GM23338 (cell line): ENCODE measurements around the gene POLE4. TPM values are rescaled to one million over a fixed set of nuclear protein-coding genes. Genes with fewer than 3 reads are reported as not detected.

ENCODE experiments used
- ATAC-seq: fragments of 200-7000 bp; cut with Tn5 transposase; 3 replicates; pipeline ENCODE4 v1.9.1; 2020
- DNase-seq: peaks from one replicate; pipeline ENCODE4 v3.0.0-alpha.2; 2015; ENCODE audit warnings: low spot score
- H2AFZ ChIP-seq: fragments of 200-600 bp; sonication (generic); 2 replicates; pipeline ENCODE4 v1.8.0; 2016; ENCODE audit warnings: antibody characterized with exemption, mild to moderate bottlenecking, moderate library complexity
- H3F3A ChIP-seq: fragments of 200-600 bp; sonication (generic); replicated peaks from 2 replicates; pipeline ENCODE4 v1.8.0; 2017; ENCODE audit warnings: antibody characterized with exemption, mixed run types, low read depth
- H3K27ac ChIP-seq: fragments of 200-600 bp; sonication (generic); 2 replicates; pipeline ENCODE4 v1.6.1; 2016; ENCODE audit warnings: low read depth
- H3K27me3 ChIP-seq: fragments of 200-600 bp; sonication (generic); 2 replicates; pipeline ENCODE4 v1.8.0; 2016; ENCODE audit warnings: mild to moderate bottlenecking, mixed run types, moderate library complexity; ENCODE audit not compliant: insufficient read depth
- H3K36me3 ChIP-seq: fragments of 200-600 bp; sonication (generic); 2 replicates; pipeline ENCODE4 v1.8.0; 2016; ENCODE audit warnings: mild to moderate bottlenecking; ENCODE audit not compliant: insufficient read depth
- H3K4me1 ChIP-seq: fragments of 200-600 bp; sonication (generic); 2 replicates; pipeline ENCODE4 v1.8.0; 2016; ENCODE audit warnings: mild to moderate bottlenecking, moderate library complexity; ENCODE audit not compliant: insufficient read depth
- H3K4me2 ChIP-seq: fragments of 200-600 bp; sonication (generic); 2 replicates; pipeline ENCODE4 v1.7.1; 2017; ENCODE audit warnings: mixed run types
- H3K4me3 ChIP-seq: fragments of 200-600 bp; sonication (generic); 2 replicates; pipeline ENCODE4 v1.6.1; 2016; ENCODE audit warnings: mixed run types
- H3K79me2 ChIP-seq: fragments of 200-600 bp; sonication (generic); replicated peaks from 2 replicates; pipeline ENCODE4 v1.8.0; 2017; ENCODE audit warnings: mild to moderate bottlenecking; ENCODE audit not compliant: insufficient read depth
- H3K9me2 ChIP-seq: fragments of 200-600 bp; sonication (generic); 2 replicates; pipeline ENCODE4 v1.8.0; 2017; ENCODE audit not compliant: insufficient read depth
- H4K20me1 ChIP-seq: fragments of 200-600 bp; sonication (generic); replicated peaks from 2 replicates; pipeline ENCODE4 v1.8.0; 2017; ENCODE audit warnings: mild to moderate bottlenecking; ENCODE audit not compliant: insufficient read depth
- H3K27ac Mint-ChIP-seq: 2 replicates; pipeline ENCODE4 v1.8.0; 2020; ENCODE audit warnings: inconsistent platforms, mild to moderate bottlenecking, moderate library complexity, mixed read lengths
- H3K27me3 Mint-ChIP-seq: 3 replicates; pipeline ENCODE4 v1.8.0; 2022; ENCODE audit warnings: low read depth, mild to moderate bottlenecking, moderate library complexity, mixed read lengths, inconsistent platforms; ENCODE audit not compliant: insufficient read depth, poor library complexity
- H3K36me3 Mint-ChIP-seq: 3 replicates; pipeline ENCODE4 v1.8.0; 2021; ENCODE audit warnings: low read depth, mild to moderate bottlenecking, inconsistent platforms, moderate library complexity, mixed read lengths
- H3K4me1 Mint-ChIP-seq: 3 replicates; pipeline ENCODE4 v1.8.0; 2020; ENCODE audit warnings: mild to moderate bottlenecking, inconsistent platforms, mixed read lengths
- H3K4me3 Mint-ChIP-seq: 3 replicates; pipeline ENCODE4 v1.8.0; 2021; ENCODE audit warnings: moderate library complexity, mild to moderate bottlenecking, inconsistent platforms, mixed read lengths
- H3K9me3 Mint-ChIP-seq: 3 replicates; pipeline ENCODE4 v1.8.0; 2020; ENCODE audit warnings: moderate library complexity, mild to moderate bottlenecking, inconsistent platforms, mixed read lengths
- CREB1 ChIP-seq: fragments of 250-450 bp; sonication (Bioruptor Pico); IDR thresholded peaks from 2 replicates; pipeline ENCODE4 v1.5.0; 2020; ENCODE audit warnings: low read depth, mild to moderate bottlenecking, moderate library complexity
- CTCF ChIP-seq, 2 experiments: fragments of 200-600 bp in 1 of 2; sonication (generic) in 1 of 2; conservative IDR thresholded peaks; 2 replicates each; pipeline versions ENCODE4 v1.5.1 to v1.6.1; 2016 to 2017; ENCODE audit warnings: antibody characterized with exemption in 2 of 2, low read depth in 2 of 2, mild to moderate bottlenecking in 2 of 2, moderate library complexity in 1 of 2
- ETS1 ChIP-seq: IDR thresholded peaks from 2 replicates; pipeline ENCODE4 v1.6.1; 2016; ENCODE audit warnings: antibody characterized with exemption
- EZH2 ChIP-seq: fragments of 200-600 bp; sonication (generic); IDR thresholded peaks from one replicate; pipeline ENCODE4 v1.8.0; 2017; ENCODE audit warnings: antibody characterized with exemption, mild to moderate bottlenecking, low read depth; ENCODE audit not compliant: unreplicated experiment
- EZH2phosphoT487 ChIP-seq: fragments of 200-600 bp; sonication (generic); IDR thresholded peaks from one replicate; pipeline ENCODE4 v1.8.1; 2018; ENCODE audit warnings: antibody characterized with exemption; ENCODE audit not compliant: unreplicated experiment
- JUNB ChIP-seq: IDR thresholded peaks from one replicate; pipeline ENCODE4 v1.6.1; 2016; ENCODE audit warnings: antibody characterized with exemption; ENCODE audit not compliant: unreplicated experiment
- NANOG ChIP-seq: IDR thresholded peaks from 2 replicates; pipeline ENCODE4 v1.6.1; 2016; ENCODE audit warnings: antibody characterized with exemption, borderline replicate concordance
- POLR2AphosphoS5 ChIP-seq: IDR thresholded peaks from 2 replicates; pipeline ENCODE4 v1.6.1; 2016; ENCODE audit warnings: antibody characterized with exemption, low read depth
- REST ChIP-seq: IDR thresholded peaks from one replicate; pipeline ENCODE4 v1.6.1; 2018; ENCODE audit warnings: antibody characterized with exemption; ENCODE audit not compliant: unreplicated experiment
- STAT1 ChIP-seq: IDR thresholded peaks from one replicate; pipeline ENCODE4 v1.6.1; 2016; ENCODE audit warnings: antibody characterized with exemption; ENCODE audit not compliant: unreplicated experiment
- ZNF114 ChIP-seq: fragments of 250-450 bp; sonication (Bioruptor Pico); IDR thresholded peaks from 2 replicates; pipeline ENCODE4 v1.5.0; 2020; ENCODE audit warnings: mild to moderate bottlenecking, moderate library complexity
- ZNF331 ChIP-seq: fragments of 250-450 bp; sonication (Bioruptor Pico); IDR thresholded peaks from 2 replicates; pipeline ENCODE4 v1.5.0; 2020; ENCODE audit warnings: low read depth, mild to moderate bottlenecking, moderate library complexity
- ZNF462 ChIP-seq: fragments of 250-450 bp; sonication (Bioruptor Pico); IDR thresholded peaks from 2 replicates; pipeline ENCODE4 v1.5.0; 2020; ENCODE audit warnings: mild to moderate bottlenecking, moderate library complexity
- polyA plus RNA-seq: library from polyadenylated mRNA; unstranded; fragments of >200 nt; fragmentation: Nextera tagmentation; extraction: Ambion mirVana; gene quantifications from 2 replicates; pipeline ENCODE4 v1.2.1, GENCODE V29; 2016
- total RNA-seq: library from RNA; depleted of rRNA; stranded (reverse); fragments of >200 nt; shearing (Covaris generic); gene quantifications from 2 replicates; pipeline ENCODE4 v1.2.3, GENCODE V29; 2014

POLE4 gene
- total and polyA plus RNA-seq, 2 experiments from 2014 or later, result 24.4 to 105 TPM

GRCh38 chr2:74944987-74945787 is 13.3 kb upstream of the POLE4 start:
- Mint-ChIP-seq H3K9me3 (peaks cover 9% of the 10 kb centered on the region), H3K27me3 (no peaks in the 10 kb centered on the region), H3K4me1 (peaks cover 7% of the 10 kb centered on the region), H3K27ac (no peak overlapping the region), H3K36me3 (peaks cover 18% of the 10 kb centered on the region), H3K4me3 (no peak overlapping the region)
- Histone ChIP-seq H3K27me3 (no peaks in the 10 kb centered on the region), H3K4me2 (no peak overlapping the region), H3K4me3 (no peak overlapping the region), H2AFZ (no peak overlapping the region), H3K36me3 (no peaks in the 10 kb centered on the region), H3K4me1 (no peaks in the 10 kb centered on the region), H3K9me2 (0 out of 2 replicates have a peak, but pooled peaks cover 6% of the 10 kb centered on the region), H3K27ac (no peak overlapping the region), H3F3A (no peaks in the 10 kb centered on the region), H4K20me1 (no peaks in the 10 kb centered on the region), H3K79me2 (peaks cover 9% of the 10 kb centered on the region)
- ATAC-seq (no peak), DNase-seq (no peak)
- no peak for TF ChIP-seq POLR2AphosphoS5
- TF ChIP-seq ETS1, result no peak
- TF ChIP-seq ZNF462 (CRISPR knock-in tag), result no peak
- TF ChIP-seq REST, result no peak
- no peak for TF ChIP-seq EZH2
- no peak for TF ChIP-seq CTCF (conservative IDR thresholded peaks at IDR 0.05; ENCODE audit: low read depth in 2 of 2)
- TF ChIP-seq NANOG, result no peak
- TF ChIP-seq JUNB, result no peak
- TF ChIP-seq STAT1, result no peak
- TF ChIP-seq ZNF114 (CRISPR knock-in tag), result no peak
- TF ChIP-seq CREB1, result no peak
- TF ChIP-seq EZH2phosphoT487, result no peak
- no peak for TF ChIP-seq ZNF331 (CRISPR knock-in tag)
